T-helper 17 cell (primary cell): ENCODE results near the gene SH3GLB2. TPM values are rescaled to one million over a fixed set of nuclear protein-coding genes. Genes with fewer than 3 reads are reported as not detected.
"Not testable (repeated sequence)": the region's sequence is repeated elsewhere in the genome, so short reads cannot be mapped to it uniquely, and the experiment has no call there.

ENCODE experiments used
- ATAC-seq: fragments of 150-1000 bp; cut with Tn5 transposase; 2 replicates; pipeline ENCODE4 v1.10.0; 2021; ENCODE audit warnings: mild to moderate bottlenecking, moderate library complexity
- DNase-seq, 3 donors: peaks; one replicate each; pipeline versions ENCODE4 v3.0.0 to v3.0.0-alpha.2; 2020 to 2021
- H3K9me3 ChIP-seq: one replicate; pipeline ENCODE4 v1.7.0; 2013; ENCODE audit warnings: low read length, mild to moderate bottlenecking; ENCODE audit not compliant: control insufficient read depth, poor library complexity, severe bottlenecking
- H3K27ac Mint-ChIP-seq: one replicate; pipeline ENCODE4 v1.8.0; 2022; ENCODE audit warnings: mild to moderate bottlenecking, moderate library complexity, mixed read lengths
- H3K27me3 Mint-ChIP-seq: one replicate; pipeline ENCODE4 v1.8.0; 2022; ENCODE audit warnings: mixed read lengths
- H3K36me3 Mint-ChIP-seq: one replicate; pipeline ENCODE4 v1.8.0; 2022; ENCODE audit warnings: low read depth, mixed read lengths
- H3K4me1 Mint-ChIP-seq: one replicate; pipeline ENCODE4 v1.8.0; 2022; ENCODE audit warnings: mild to moderate bottlenecking, mixed read lengths
- H3K4me3 Mint-ChIP-seq: one replicate; pipeline ENCODE4 v1.8.0; 2022; ENCODE audit warnings: mild to moderate bottlenecking, moderate library complexity, mixed read lengths
- total RNA-seq, 4 donors: library from RNA in 2 of 4; stranded (reverse) in 2 of 4; gene quantifications; one replicate each; pipeline ENCODE4 v1.2.3 and lab custom pipeline; 2022 to 2026

SH3GLB2 gene
- total RNA-seq, 2 donors from 2014 or later, result 82.2 to 87.1 TPM

DNA sequence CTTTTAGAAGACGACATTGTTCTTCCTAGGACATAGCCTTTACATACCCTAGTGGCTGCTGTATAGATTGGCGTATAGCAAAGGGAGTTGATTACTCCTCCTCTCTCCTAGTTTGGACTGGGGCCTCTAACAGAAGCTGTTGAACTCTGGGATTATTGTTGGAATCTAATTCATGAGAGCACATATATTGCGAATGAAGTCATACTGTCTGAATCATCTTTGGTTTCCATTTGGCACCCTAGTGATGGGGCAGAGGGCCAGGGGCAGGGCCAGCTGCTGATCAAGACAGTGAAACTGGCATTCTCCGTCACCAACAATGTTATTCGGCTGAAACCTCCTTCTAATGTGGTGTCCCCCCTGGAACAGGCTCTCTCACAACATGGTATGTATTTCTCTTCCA is 40.3 kb downstream of the SH3GLB2 start:
- H3K9me3 ChIP-seq, result no peaks in the 10 kb centered on the region
- Mint-ChIP-seq H3K27me3 (no peaks in the 10 kb centered on the region), H3K36me3 (peaks cover 13% of the 10 kb centered on the region), H3K4me3 (no peak overlapping the region), H3K4me1 (peaks cover 2% of the 10 kb centered on the region), H3K27ac (no peak overlapping the region)
- ATAC-seq, result no peak
- DNase-seq, result no peak

DNA sequence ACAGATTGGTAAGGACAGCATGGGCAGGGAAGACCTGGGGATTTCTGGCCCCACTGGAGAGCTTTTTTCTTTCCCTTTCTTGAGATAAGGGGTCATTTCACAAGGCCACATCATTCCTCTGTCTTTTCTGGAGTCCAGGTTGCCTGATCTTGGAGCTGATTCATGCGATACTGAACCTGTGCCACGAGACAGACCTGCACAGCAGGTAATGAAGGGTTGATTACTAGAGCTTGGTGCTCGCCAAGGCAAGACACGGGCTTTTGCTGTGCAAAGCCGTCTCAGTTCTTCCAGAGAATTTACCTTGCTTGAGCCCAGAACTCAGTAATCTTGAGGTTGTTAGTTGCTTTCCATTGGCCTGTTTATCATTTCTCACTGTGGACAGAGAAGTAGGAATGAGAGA is 41.5 kb downstream of the SH3GLB2 start:
- H3K9me3 ChIP-seq, result no peaks in the 10 kb centered on the region
- Mint-ChIP-seq H3K4me1 (no peaks in the 10 kb centered on the region), H3K27ac (no peak overlapping the region), H3K36me3 (peaks cover 10% of the 10 kb centered on the region), H3K4me3 (no peak overlapping the region), H3K27me3 (no peaks in the 10 kb centered on the region)
- ATAC-seq, result no peak
- DNase-seq, result no peak

DNA sequence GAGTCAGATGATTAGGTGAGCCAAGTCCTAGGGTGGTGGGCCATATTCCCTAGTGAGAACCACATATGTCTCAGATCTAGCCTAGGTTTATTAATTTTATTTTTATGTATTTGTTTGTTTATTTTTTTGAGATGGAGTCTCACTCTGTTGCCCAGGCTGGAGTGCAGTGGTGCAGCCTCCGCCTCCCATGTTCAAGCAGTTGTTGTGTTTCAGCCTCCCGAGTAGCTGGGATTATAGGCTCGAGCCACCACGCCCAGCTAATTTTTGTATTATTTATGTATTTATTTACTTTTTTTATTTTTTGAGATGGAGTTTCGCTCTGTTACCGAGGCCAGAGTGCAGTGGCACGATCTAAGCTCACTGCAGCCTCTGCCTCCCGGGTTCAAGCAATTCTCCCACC is 44.6 kb downstream of the SH3GLB2 start:
- no peak for DNase-seq
- Mint-ChIP-seq H3K4me1 (no peaks in the 10 kb centered on the region), H3K27me3 (no peaks in the 10 kb centered on the region), H3K27ac (no peak overlapping the region), H3K36me3 (peaks cover 10% of the 10 kb centered on the region), H3K4me3 (no peak overlapping the region)
- ATAC-seq, result no peak
- no peaks in the 10 kb centered on the region for H3K9me3 ChIP-seq

DNA sequence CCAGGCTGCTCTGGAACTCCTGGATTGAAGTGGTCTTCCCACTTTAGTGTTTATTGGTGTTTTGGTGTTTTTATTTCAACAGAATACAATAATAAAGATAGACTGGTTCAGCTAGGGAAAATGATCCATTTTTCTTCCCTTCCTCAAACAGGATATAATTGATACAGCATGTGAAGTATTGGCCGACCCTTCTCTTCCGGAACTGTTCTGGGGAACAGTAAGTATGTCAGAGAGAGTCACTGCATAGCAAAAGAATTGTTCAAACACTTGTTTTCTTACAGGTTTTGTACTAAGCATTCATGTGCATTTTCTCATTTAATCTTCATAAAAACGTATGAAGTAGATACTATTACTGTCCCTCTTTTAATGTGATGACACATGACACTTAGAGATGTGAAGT is 49.0 kb downstream of the SH3GLB2 start:
- Mint-ChIP-seq H3K4me1 (no peaks in the 10 kb centered on the region), H3K36me3 (peaks cover 3% of the 10 kb centered on the region)

DNA sequence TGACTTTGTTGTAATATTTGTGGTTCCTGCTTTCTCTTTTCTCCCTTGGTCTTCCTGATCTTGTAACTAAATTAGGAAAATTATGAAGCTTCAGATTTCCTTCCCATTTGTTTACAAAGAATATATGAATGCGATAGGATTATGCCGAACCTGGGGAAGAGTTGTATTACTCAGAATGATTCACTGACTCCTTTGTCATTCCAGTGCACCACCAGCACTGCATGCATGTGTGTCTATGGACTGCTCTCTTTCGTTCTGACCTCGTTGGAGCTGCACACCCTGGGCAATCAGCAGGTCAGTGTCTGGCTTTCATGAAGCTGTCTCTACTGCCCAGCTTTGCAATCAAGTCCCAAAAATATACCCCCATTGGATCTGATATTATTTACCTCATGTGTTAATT is 55.2 kb downstream of the SH3GLB2 start:
- H3K4me3 Mint-ChIP-seq, result no peak overlapping the region
- peaks cover 10% of the 10 kb centered on the region for H3K4me1 Mint-ChIP-seq
- ATAC-seq, result no peak
- H3K9me3 ChIP-seq, result no peaks in the 10 kb centered on the region
- no peak for DNase-seq
- peaks cover 8% of the 10 kb centered on the region for H3K36me3 Mint-ChIP-seq
- no peaks in the 10 kb centered on the region for H3K27me3 Mint-ChIP-seq
- no peak overlapping the region for H3K27ac Mint-ChIP-seq

More for the DNA sequence above, 49.0 kb downstream of the SH3GLB2 start:
- no peak for DNase-seq
- H3K27ac Mint-ChIP-seq, result no peak overlapping the region
- H3K4me3 Mint-ChIP-seq, result no peak overlapping the region
- H3K9me3 ChIP-seq, result no peaks in the 10 kb centered on the region
- ATAC-seq, result no peak
- no peaks in the 10 kb centered on the region for H3K27me3 Mint-ChIP-seq

DNA sequence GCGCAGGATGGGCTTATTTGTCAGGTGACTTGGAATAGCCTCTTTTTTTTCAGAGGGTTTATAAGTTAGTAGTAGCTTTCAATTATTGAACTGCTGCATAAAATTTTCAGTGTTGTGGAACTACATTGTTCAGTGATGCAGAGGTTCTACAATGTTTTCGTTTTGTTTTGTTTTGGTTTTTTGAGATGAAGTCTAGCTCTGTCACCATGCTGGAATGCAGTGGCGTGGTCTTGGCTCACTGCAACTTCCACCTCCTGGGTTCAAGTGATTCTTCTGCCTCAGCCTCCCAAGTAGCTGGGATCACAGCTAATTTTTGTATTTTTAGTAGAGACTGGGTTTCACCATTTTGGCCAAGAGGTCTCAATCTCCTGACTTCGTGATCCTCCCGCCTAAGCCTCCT is 58.6 kb downstream of the SH3GLB2 start:
- DNase-seq, result no peak
- Mint-ChIP-seq H3K27me3 (no peaks in the 10 kb centered on the region), H3K27ac (no peak overlapping the region), H3K4me1 (peaks cover 10% of the 10 kb centered on the region), H3K4me3 (no peak overlapping the region), H3K36me3 (peaks cover 11% of the 10 kb centered on the region)
- ATAC-seq, result no peak
- no peaks in the 10 kb centered on the region for H3K9me3 ChIP-seq

DNA sequence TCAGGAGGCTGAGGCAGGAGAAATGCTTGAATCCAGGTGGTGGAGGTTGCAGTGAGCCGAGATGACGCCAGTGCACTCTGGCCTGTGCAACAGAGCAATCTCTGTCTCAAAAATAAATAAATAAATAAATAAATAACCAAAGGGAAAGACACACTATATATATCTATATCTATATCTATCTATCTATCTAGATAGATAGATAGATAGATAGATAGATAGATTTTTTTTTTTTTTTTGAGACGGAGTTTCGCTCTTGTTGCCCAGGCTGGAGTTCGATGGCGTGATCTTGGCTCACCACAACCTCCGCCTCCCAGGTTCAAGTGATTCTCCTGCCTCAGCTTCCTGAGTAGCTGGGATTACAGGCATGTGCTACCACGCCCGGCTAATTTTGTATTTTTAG is 66.7 kb downstream of the SH3GLB2 start:
- H3K27ac Mint-ChIP-seq, DNase-seq, H3K9me3 ChIP-seq, H3K36me3 Mint-ChIP-seq, H3K27me3 Mint-ChIP-seq, H3K4me1 Mint-ChIP-seq, ATAC-seq, H3K4me3 Mint-ChIP-seq: not testable (repeated sequence)

Other genes starting within 250 kb of the SH3GLB2 start
- 10 to 100 TPM; 21.6 to 30.8 TPM for gene TBC1D13, start 241.1 kb downstream of the SH3GLB2 start, total RNA-seq
- gene ENDOG, start 209.8 kb downstream of the SH3GLB2 start, total RNA-seq, result 1 to 10 TPM; 7.7 to 7.8 TPM
- 10 to 100 TPM; 33.7 to 48.1 TPM for gene SPOUT1, start 198.5 kb downstream of the SH3GLB2 start, total RNA-seq
- 1 to 10 TPM; 4.8 to 5.7 TPM for gene KYAT1, start 146.4 kb downstream of the SH3GLB2 start, total RNA-seq
- gene LRRC8A, start 146.2 kb downstream of the SH3GLB2 start, total RNA-seq, result 10 to 100 TPM; 28.9 to 30.3 TPM
- under 1 TPM in 1 of 2 donors, not detected in 1; 0.45 TPM for gene PHYHD1, start 107.3 kb downstream of the SH3GLB2 start, total RNA-seq
- gene DOLK, start 80.7 kb downstream of the SH3GLB2 start, total RNA-seq, result 1 to 10 TPM; 5.1 to 7.4 TPM
- gene NUP188, start 80.6 kb downstream of the SH3GLB2 start, total RNA-seq, result 10 to 100 TPM; 62.2 to 75.1 TPM
- gene MIGA2, start 8.3 kb upstream of the SH3GLB2 start, total RNA-seq, result 10 to 100 TPM; 64.2 to 81.4 TPM
- gene DOLPP1, start 52.8 kb upstream of the SH3GLB2 start, total RNA-seq, result 1 to 10 TPM; 5.3 to 8.0 TPM
- gene CRAT, start 82.5 kb upstream of the SH3GLB2 start, total RNA-seq, result 10 to 100 TPM; 12.9 to 23.3 TPM
- gene PTPA, start 83.1 kb upstream of the SH3GLB2 start, total RNA-seq, result 10 to 100 TPM; 49.8 to 50.0 TPM
- gene IER5L, start 149.9 kb upstream of the SH3GLB2 start, total RNA-seq, result 1 to 10 TPM; 2.4 to 3.1 TPM